ENCODE data around the gene CLCN5.

Gene CLCN5

GRCh38 chrX:49976682-49977197 lies 54.3 kb downstream of the CLCN5 start:
- H3K27me3 ChIP-seq (ENCODE audit: insufficient read depth, low read length, poor library complexity): no peaks in the 10 kb centered on the region
- H3K9me3 ChIP-seq (ENCODE audit: insufficient read depth, low read length, severe bottlenecking): no peaks in the 10 kb centered on the region
- H3K4me3 ChIP-seq (ENCODE audit: low read depth in 1 of 2, low read length in 2 of 2): no peak overlapping the region
- no peaks in the 10 kb centered on the region for H4K20me1 ChIP-seq (ENCODE audit: insufficient read depth, low read length)
- no peak for DNase-seq
- H3K9ac ChIP-seq (ENCODE audit: low read depth, low read length): no peak overlapping the region
- ATAC-seq (ENCODE audit: insufficient read depth, low read depth): no peak
- no peak overlapping the region for H3K27ac ChIP-seq (ENCODE audit: low read length)
- no peak for TF ChIP-seq EZH2 (IDR thresholded peaks at IDR 0.05; ENCODE audit: borderline replicate concordance, low read depth, low read length, severe bottlenecking)
- no peak for TF ChIP-seq CTCF (IDR thresholded peaks at IDR 0.05; ENCODE audit: borderline replicate concordance, extremely low read depth, low read length, poor library complexity, severe bottlenecking)
- no peak overlapping the region for H2AFZ ChIP-seq (ENCODE audit: low read depth, low read length)
- H3K4me1 ChIP-seq (ENCODE audit: insufficient read depth, low read length): no peaks in the 10 kb centered on the region
- no peaks in the 10 kb centered on the region for H3K79me2 ChIP-seq (ENCODE audit: insufficient read depth, low read length)
- no peak overlapping the region for H3K4me2 ChIP-seq (ENCODE audit: insufficient read depth, low read length)
- H3K36me3 ChIP-seq (ENCODE audit: insufficient read depth, low read length): no peaks in the 10 kb centered on the region

GRCh38 chrX:49977319-49978090 lies 55.1 kb downstream of the CLCN5 start:
- Histone ChIP-seq H2AFZ (ENCODE audit: low read depth, low read length) (no peak overlapping the region), H3K27ac (ENCODE audit: low read length) (no peak overlapping the region), H4K20me1 (ENCODE audit: insufficient read depth, low read length) (no peaks in the 10 kb centered on the region), H3K4me2 (ENCODE audit: insufficient read depth, low read length) (no peak overlapping the region), H3K9me3 (ENCODE audit: insufficient read depth, low read length, severe bottlenecking) (no peaks in the 10 kb centered on the region), H3K9ac (ENCODE audit: low read depth, low read length) (no peak overlapping the region), H3K36me3 (ENCODE audit: insufficient read depth, low read length) (no peaks in the 10 kb centered on the region), H3K27me3 (ENCODE audit: insufficient read depth, low read length, poor library complexity) (no peaks in the 10 kb centered on the region), H3K79me2 (ENCODE audit: insufficient read depth, low read length) (no peaks in the 10 kb centered on the region), H3K4me1 (ENCODE audit: insufficient read depth, low read length) (no peaks in the 10 kb centered on the region), H3K4me3 (ENCODE audit: low read depth in 1 of 2, low read length in 2 of 2) (no peak overlapping the region)
- DNase-seq: no peak
- no peak for ATAC-seq (ENCODE audit: insufficient read depth, low read depth)
- no peak for TF ChIP-seq CTCF (IDR thresholded peaks at IDR 0.05; ENCODE audit: borderline replicate concordance, extremely low read depth, low read length, poor library complexity, severe bottlenecking)
- TF ChIP-seq EZH2 (IDR thresholded peaks at IDR 0.05; ENCODE audit: borderline replicate concordance, low read depth, low read length, severe bottlenecking): no peak

- Histone ChIP-seq H3K27ac (ENCODE audit: low read length) (no peak overlapping the region), H3K79me2 (ENCODE audit: insufficient read depth, low read length) (no peaks in the 10 kb centered on the region), H3K4me2 (ENCODE audit: insufficient read depth, low read length) (no peak overlapping the region), H2AFZ (ENCODE audit: low read depth, low read length) (no peak overlapping the region), H3K4me1 (ENCODE audit: insufficient read depth, low read length) (no peaks in the 10 kb centered on the region), H3K9me3 (ENCODE audit: insufficient read depth, low read length, severe bottlenecking) (no peaks in the 10 kb centered on the region), H3K9ac (ENCODE audit: low read depth, low read length) (no peak overlapping the region), H4K20me1 (ENCODE audit: insufficient read depth, low read length) (no peaks in the 10 kb centered on the region), H3K4me3 (ENCODE audit: low read depth in 1 of 2, low read length in 2 of 2) (no peak overlapping the region), H3K36me3 (ENCODE audit: insufficient read depth, low read length) (no peaks in the 10 kb centered on the region), H3K27me3 (ENCODE audit: insufficient read depth, low read length, poor library complexity) (no peaks in the 10 kb centered on the region)
- no peak for ATAC-seq (ENCODE audit: insufficient read depth, low read depth)
- no peak for TF ChIP-seq EZH2 (IDR thresholded peaks at IDR 0.05; ENCODE audit: borderline replicate concordance, low read depth, low read length, severe bottlenecking)
- no peak for TF ChIP-seq CTCF (IDR thresholded peaks at IDR 0.05; ENCODE audit: borderline replicate concordance, extremely low read depth, low read length, poor library complexity, severe bottlenecking)
- DNase-seq: no peak
These were observed 55.8 kb downstream of the CLCN5 start for GRCh38 chrX:49978176-49978575.

Measured in DND-41 (cell line).